HG02943 (cell line): ENCODE measurements around the gene HSPB7.
"Not testable (repeated sequence)": the region's sequence is repeated elsewhere in the genome, so short reads cannot be mapped to it uniquely, and the experiment has no call there.

Experiments used
- ATAC-seq: cut with Tn5 transposase; IDR thresholded peaks from one replicate; pipeline ENCODE4 v1.9.1; 2021; ENCODE audit warnings: mild to moderate bottlenecking, low read depth, moderate library complexity; ENCODE audit not compliant: unreplicated experiment

Gene HSPB7

GRCh38 chr1:16017461-16018303 is at the start of gene HSPB7:
HSPB7 (minus strand) TSS chr1:16018043; CDS start chr1:16017963, 80 bp downstream.
- ATAC-seq = no peak

GRCh38 chr1:16067127-16067768 is 49.4 kb upstream of the HSPB7 start:
- no peak for ATAC-seq

GRCh38 chr1:16066245-16066644 is 48.4 kb upstream of the HSPB7 start:
- ATAC-seq = no peak

GRCh38 chr1:16065269-16065576 is 47.4 kb upstream of the HSPB7 start:
- no peak for ATAC-seq

GRCh38 chr1:16064536-16065268 is 46.9 kb upstream of the HSPB7 start:
- no peak for ATAC-seq

- no peak for ATAC-seq
Measured at GRCh38 chr1:16063921-16064320, 46.1 kb upstream of the HSPB7 start.

GRCh38 chr1:16063226-16063829 is 45.5 kb upstream of the HSPB7 start:
- ATAC-seq = no peak

- ATAC-seq = not testable (repeated sequence)
Measured at GRCh38 chr1:16062687-16063075, 44.8 kb upstream of the HSPB7 start.

GRCh38 chr1:16061989-16062686 is 44.3 kb upstream of the HSPB7 start:
- not testable (repeated sequence) for ATAC-seq

GRCh38 chr1:16061266-16061665 is 43.4 kb upstream of the HSPB7 start:
- ATAC-seq = no peak

- not testable (repeated sequence) for ATAC-seq
Measured at GRCh38 chr1:16058394-16059120, 40.7 kb upstream of the HSPB7 start.

GRCh38 chr1:16057314-16057915 is 39.6 kb upstream of the HSPB7 start:
- ATAC-seq = not testable (repeated sequence)

- ATAC-seq = not testable (repeated sequence)
Measured at GRCh38 chr1:16056521-16056912, 38.7 kb upstream of the HSPB7 start.

- no peak for ATAC-seq
Measured at GRCh38 chr1:16055613-16056520, 38.0 kb upstream of the HSPB7 start.

- no peak for ATAC-seq
Measured at GRCh38 chr1:16054598-16055540, 37.0 kb upstream of the HSPB7 start.

GRCh38 chr1:16053781-16054502 is 36.1 kb upstream of the HSPB7 start:
- ATAC-seq = no peak

- ATAC-seq = not testable (repeated sequence)
Measured at GRCh38 chr1:16051949-16052348, 34.1 kb upstream of the HSPB7 start.
